Thyroid gland (tissue), 4 donors: ENCODE measurements around the gene EXD3.

ENCODE experiments used
- CTCF ChIP-seq, 6 experiments: fragments of 200-600 bp in 3 of 6; fragments of 450-650 bp in 3 of 6; sonication (generic) in 3 of 6; IDR thresholded peaks; one replicate each; pipeline ENCODE4 v1.5.1; 2016 to 2019; ENCODE audit warnings: antibody characterized with exemption in 6 of 6, mild to moderate bottlenecking in 2 of 6, inconsistent platforms in 1 of 6, moderate library complexity in 1 of 6
- POLR2A ChIP-seq, 2 donors: fragments of 450-650 bp; IDR thresholded peaks; one replicate each; pipeline ENCODE4 v1.6.1; 2017; ENCODE audit warnings: antibody characterized with exemption in 2 of 2, mild to moderate bottlenecking in 2 of 2, moderate library complexity in 1 of 2

- TF ChIP-seq CTCF (IDR thresholded peaks at IDR 0.05) (no peak), POLR2A (IDR thresholded peaks at IDR 0.05) (no peak)
Observed at GRCh38 chr9:137415451-137415850, 7.5 kb downstream of the EXD3 start.
